Stimulated activated naive B cell treated with anti-CD40 and anti-IgM and Interleukin-4, amounts not matched to agents 10 μg/mL and 1 μg/mL and 100 μg/mL, for 72 hours (primary cell): ENCODE data around the gene DIPK1B.
"Not testable (repeated sequence)": the region's sequence is repeated elsewhere in the genome, so short reads cannot be mapped to it uniquely, and the experiment has no call there.

ENCODE experiments used
- ATAC-seq, 2 donors: fragments of 150-1000 bp; cut with Tn5 transposase; replicated peaks; 2 replicates each; pipeline ENCODE4 v1.10.0; 2021; ENCODE audit warnings: moderate library complexity in 1 of 2
- DNase-seq: peaks from one replicate; pipeline ENCODE4 v3.0.0; 2021
- H3K27ac Mint-ChIP-seq: one replicate; pipeline ENCODE4 v1.8.0; 2022; ENCODE audit warnings: mild to moderate bottlenecking, mixed read lengths
- H3K27me3 Mint-ChIP-seq, 2 donors: one replicate each; pipeline ENCODE4 v1.8.0; 2022; ENCODE audit warnings: mixed read lengths in 2 of 2
- H3K36me3 Mint-ChIP-seq, 2 donors: one replicate each; pipeline ENCODE4 v1.8.0; 2022; ENCODE audit warnings: mixed read lengths in 2 of 2, mild to moderate bottlenecking in 1 of 2
- H3K4me1 Mint-ChIP-seq, 2 donors: one replicate each; pipeline ENCODE4 v1.8.0; 2022; ENCODE audit warnings: mixed read lengths in 2 of 2, mild to moderate bottlenecking in 1 of 2
- H3K4me3 Mint-ChIP-seq, 2 donors: one replicate each; pipeline ENCODE4 v1.8.0; 2022; ENCODE audit warnings: mild to moderate bottlenecking in 2 of 2, mixed read lengths in 2 of 2, moderate library complexity in 1 of 2
- H3K9me3 Mint-ChIP-seq, 2 donors: one replicate each; pipeline ENCODE4 v1.8.0; 2022; ENCODE audit warnings: mixed read lengths in 2 of 2, mild to moderate bottlenecking in 1 of 2

Gene DIPK1B

DNA sequence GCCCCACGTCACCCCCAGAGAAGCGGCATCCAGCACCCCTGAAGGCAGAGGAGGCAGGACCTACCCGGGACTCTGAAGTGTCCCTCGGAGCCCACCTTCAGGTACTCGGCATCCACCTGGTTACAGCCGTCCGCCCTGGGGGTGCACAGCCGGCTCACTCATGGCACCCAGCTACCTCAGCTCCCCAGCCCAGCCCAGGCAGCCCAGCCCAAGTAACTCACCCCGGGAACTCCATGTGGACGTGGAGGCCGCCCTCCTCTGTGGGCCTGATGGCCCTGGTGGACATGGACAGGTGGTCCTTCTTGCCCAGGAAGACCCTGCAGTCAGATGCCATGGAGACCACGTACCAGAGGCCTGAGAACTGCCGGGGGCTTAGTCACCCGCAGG, 51.3 kb downstream of the DIPK1B start:
- Mint-ChIP-seq H3K9me3 (no peaks in the 10 kb centered on the region), H3K27ac (peak overlapping the region; percentile 25), H3K4me1 (peaks cover 38 to 70% of the 10 kb centered on the region in 2 donors), H3K36me3 (no peaks in the 10 kb centered on the region), H3K27me3 (no peaks in the 10 kb centered on the region), H3K4me3 (no peak overlapping the region)
- DNase-seq = no peak
- no peak for ATAC-seq

DNA sequence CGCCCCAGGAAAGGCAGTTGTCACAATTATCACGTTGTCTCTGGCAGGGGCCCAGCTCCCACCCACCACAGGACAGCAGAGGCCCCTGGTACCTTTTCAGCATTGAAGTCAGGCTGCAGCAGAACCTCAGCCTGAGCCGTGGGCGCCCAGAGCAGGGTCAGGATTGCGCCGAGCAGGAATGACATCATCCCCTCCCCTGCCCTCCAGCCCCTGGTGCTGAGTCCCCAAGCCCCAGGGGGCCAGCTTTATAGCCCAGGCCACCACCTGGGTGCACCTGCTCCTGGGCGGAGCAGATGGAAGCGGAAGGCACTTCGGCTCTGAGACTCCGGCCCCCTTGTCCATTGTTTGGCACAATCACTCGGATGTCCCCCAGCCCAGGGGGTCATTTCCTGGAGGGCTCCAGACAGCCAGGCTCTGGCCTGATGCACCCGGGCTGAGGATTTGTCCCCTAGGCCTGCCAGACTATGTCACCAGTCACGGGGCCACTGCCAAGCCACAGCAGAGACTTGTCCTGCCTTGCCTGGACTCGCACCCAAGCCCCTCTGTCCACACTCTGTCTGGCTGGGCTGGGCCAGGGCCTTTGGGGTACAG, 52.0 kb downstream of the DIPK1B start, which contains the start of gene LCN15:
TSS of gene LCN15 (minus strand) at position 218 of the 591 bp plus-strand sequence. CDS start at position 188, 30 bp downstream.
- Mint-ChIP-seq H3K27ac (peak within 1 kb of the TSS; percentile 31), H3K9me3 (no peaks in the 10 kb centered on the region), H3K27me3 (no peaks in the 10 kb centered on the region), H3K4me3 (no peak within 1 kb of the TSS), H3K36me3 (no peaks in the 10 kb centered on the region), H3K4me1 (peaks cover 37 to 63% of the 10 kb centered on the region in 2 donors)
- no peak for DNase-seq
- ATAC-seq = no peak

DNA sequence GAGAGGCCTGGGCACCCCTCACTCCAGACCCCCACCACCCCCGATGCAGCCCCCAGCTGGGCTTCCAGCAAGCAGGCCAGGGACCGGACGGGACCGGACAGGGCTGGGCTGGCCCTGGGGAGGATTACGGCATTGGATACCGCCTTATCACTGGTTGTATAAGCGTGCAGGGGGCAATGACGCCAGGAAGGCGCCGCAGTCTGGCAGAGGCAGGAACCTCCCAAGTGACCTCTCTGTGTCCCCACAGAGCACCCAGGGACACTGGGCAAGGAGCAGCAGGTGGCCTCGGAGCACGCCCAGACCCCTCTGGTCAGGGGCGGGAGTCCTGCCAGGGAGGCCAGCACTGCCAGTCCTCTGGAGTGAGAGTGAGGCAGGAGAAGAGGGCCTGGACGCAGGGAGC, 52.7 kb downstream of the DIPK1B start:
- no peaks in the 10 kb centered on the region for H3K36me3 Mint-ChIP-seq
- no peaks in the 10 kb centered on the region for H3K9me3 Mint-ChIP-seq
- H3K4me1 Mint-ChIP-seq = peaks cover 36 to 62% of the 10 kb centered on the region in 2 donors
- ATAC-seq (no peak), DNase-seq (no peak)
- H3K27me3 Mint-ChIP-seq = peaks cover 4 to 5% of the 10 kb centered on the region in 2 donors
- no peak overlapping the region for H3K4me3 Mint-ChIP-seq
- no peak overlapping the region for H3K27ac Mint-ChIP-seq

DNA sequence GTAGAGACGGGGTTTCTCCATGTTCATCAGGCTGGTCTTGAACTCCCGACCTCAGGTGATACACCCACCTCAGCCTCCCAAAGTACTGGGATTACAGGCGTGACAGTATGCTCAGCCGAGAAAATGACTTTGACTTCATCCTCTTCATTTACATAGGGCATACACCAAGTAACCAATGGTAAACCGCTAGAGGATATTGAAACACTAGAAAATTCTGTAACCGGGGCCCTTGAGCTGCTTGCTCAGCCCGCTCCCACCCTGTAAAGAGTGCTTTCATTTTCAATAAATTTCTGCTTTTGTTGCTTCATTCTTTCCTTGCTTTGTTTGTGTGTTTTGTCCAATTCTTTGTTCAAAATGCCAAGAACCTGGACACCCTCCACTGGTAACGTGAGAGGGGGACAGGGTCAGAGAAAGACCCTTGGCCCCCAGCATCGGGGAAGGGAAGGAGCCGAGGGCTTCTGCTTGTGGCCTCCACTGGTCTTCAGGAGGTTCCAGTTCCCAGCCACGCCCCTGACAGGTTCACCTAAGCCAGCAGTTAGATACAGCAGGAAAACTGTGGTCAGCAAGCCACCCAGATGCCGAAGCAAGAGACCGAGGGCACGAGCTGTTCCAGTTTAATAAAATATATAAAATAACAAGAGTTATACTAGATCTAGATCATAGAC, 53.5 kb downstream of the DIPK1B start:
- H3K36me3 Mint-ChIP-seq, DNase-seq, H3K9me3 Mint-ChIP-seq, H3K27me3 Mint-ChIP-seq: not testable (repeated sequence)
- peaks cover 33 to 55% of the 10 kb centered on the region in 2 donors for H3K4me1 Mint-ChIP-seq
- H3K4me3 Mint-ChIP-seq = peak overlapping the region in 1 of 2 donors; percentile 36
- H3K27ac Mint-ChIP-seq = peak overlapping the region; percentile 94
- peak; percentile 17 to 49 for ATAC-seq

DNA sequence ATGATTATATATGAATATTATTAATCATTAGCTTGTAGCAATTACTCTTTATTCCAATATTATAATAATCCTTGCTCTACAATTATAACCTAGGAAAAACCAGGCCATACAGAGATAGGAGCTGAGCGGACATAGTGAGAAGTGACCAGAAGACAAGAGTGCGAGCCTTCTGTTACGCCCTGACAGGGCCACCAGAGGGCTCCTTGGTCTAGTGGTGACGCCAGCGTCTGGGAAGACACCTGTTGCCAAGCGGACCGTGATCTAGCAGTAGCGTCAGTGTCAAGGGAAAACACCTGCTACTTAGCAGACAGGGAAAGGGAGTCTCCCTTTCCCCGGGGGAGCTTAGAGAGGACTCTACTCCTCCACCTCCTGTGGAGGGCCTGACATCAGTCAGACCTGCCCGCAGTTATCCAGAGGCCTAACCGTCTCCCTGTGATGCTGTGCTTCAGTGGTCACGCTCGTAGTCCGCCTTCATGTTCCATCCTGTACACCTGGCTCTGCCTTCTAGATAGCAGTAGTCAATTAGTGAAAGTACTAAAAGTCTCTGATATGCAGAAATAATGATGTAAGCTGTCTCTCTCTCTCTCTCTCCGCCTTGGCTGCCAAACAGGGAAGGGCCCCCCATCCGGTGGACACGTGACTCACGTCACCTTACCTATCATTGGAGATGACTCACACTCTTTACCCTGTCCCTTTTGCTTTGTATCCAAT, 54.2 kb downstream of the DIPK1B start:
- peak overlapping the region; percentile 77 for H3K27ac Mint-ChIP-seq
- DNase-seq (peak; percentile 84), ATAC-seq (peak; percentile 67 to 68)
- peak overlapping the region; percentile 12 to 67 for H3K4me3 Mint-ChIP-seq
- not testable (repeated sequence) for H3K9me3 Mint-ChIP-seq, H3K36me3 Mint-ChIP-seq, H3K27me3 Mint-ChIP-seq
- H3K4me1 Mint-ChIP-seq = peaks cover 30 to 48% of the 10 kb centered on the region in 2 donors

DNA sequence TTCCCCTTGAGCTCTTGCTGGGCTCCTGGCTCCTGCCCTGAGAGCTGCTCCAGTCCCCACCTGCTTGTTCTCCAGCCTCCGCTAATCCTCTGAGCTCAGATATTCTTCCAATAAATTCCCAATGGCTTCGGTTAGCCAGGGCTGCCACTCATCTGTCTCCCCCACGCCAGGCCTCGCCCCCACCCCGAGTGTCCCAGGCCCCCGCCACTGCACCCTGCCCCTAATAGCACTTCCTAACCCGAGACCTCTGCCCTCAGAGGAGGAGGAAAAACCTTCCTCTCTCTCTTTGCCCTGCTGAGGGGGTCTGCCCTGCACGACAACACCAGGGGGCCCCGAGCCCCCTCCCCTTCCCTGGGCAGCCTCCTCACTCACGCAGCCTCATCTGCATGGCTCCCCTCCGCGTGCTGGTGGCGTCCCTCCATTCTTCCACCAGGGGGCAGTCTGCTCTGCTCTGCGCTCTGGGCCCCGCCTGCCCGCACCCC, 57.4 kb downstream of the DIPK1B start:
- Mint-ChIP-seq H3K4me3 (peak overlapping the region; percentile 62 to 73), H3K27ac (peak overlapping the region; percentile 83), H3K4me1 (peaks cover 32 to 49% of the 10 kb centered on the region in 2 donors), H3K36me3 (peaks cover 0 to 9% of the 10 kb centered on the region in 2 donors), H3K9me3 (peaks cover 7% of the 10 kb centered on the region in 2 donors), H3K27me3 (peaks cover 7 to 8% of the 10 kb centered on the region in 2 donors)
- ATAC-seq (peak; percentile 56 to 68), DNase-seq (no peak)

DNA sequence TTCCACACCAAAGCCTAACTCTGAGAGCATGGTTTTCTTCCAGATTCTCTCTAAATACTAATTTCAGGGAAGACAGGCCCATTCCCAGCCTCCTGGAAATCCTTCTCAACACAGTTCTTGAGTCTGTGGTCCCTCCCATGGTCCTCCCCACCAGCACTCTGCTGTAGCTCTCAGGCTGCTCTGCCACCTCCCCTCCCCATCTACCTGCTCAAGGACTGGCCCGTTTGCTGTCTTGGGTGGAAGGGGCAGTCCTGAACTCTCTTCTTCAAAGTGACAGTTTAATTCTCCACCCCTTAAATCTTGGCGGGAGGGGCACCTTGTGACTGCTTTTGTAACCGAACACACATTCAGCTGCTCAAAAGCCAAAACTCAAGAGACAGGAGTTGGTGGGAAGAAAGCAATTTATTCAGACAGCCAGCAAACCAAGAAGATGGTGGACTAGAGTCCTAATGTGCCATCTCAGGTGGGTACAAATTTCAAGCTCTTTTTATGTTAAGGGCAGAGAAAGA, 59.6 kb downstream of the DIPK1B start:
- H3K4me3 Mint-ChIP-seq = no peak overlapping the region
- peaks cover 10% of the 10 kb centered on the region in 2 donors for H3K27me3 Mint-ChIP-seq
- peaks cover 0 to 9% of the 10 kb centered on the region in 2 donors for H3K36me3 Mint-ChIP-seq
- no peak for DNase-seq
- no peak for ATAC-seq
- peaks cover 7% of the 10 kb centered on the region in 2 donors for H3K9me3 Mint-ChIP-seq
- no peak overlapping the region for H3K27ac Mint-ChIP-seq
- H3K4me1 Mint-ChIP-seq = peaks cover 19 to 29% of the 10 kb centered on the region in 2 donors

DNA sequence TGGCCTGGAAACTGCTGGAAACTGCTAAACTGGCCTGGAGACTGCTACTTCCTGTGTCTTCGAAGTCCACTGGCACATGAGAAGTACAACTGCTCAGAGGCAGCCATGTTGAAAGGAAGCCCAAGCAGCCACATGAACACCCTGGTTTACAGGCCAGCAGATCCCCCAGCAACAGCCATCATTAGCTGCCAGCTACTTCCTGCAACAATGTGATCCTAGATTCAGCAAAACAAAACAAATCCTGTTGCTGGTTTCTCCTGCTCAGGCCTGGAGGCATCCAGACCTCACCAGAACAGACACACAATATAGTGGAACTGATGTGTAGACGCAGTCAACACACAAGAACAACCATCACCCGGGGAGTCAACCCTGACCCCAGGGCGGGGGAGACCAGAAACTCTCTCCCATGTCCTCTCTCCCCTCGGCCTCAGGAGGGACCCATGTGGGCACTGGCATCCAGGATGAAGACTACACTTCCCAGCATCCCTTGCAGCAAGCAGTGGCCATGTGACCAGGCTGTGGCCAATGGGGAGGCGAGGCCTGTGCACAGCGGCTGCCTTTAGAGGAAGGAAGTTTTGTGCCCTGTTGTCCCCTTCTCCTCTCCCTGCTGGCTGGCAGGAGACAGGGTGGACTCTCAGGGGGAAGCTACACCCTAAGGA, 61.1 kb downstream of the DIPK1B start:
- Mint-ChIP-seq H3K27me3 (peaks cover 21 to 23% of the 10 kb centered on the region in 2 donors), H3K9me3 (peaks cover 7% of the 10 kb centered on the region in 2 donors), H3K4me3 (no peak overlapping the region), H3K4me1 (peaks cover 11 to 15% of the 10 kb centered on the region in 2 donors), H3K27ac (peak overlapping the region; percentile 80), H3K36me3 (peaks cover 0 to 9% of the 10 kb centered on the region in 2 donors)
- peak; percentile 55 for DNase-seq
- ATAC-seq = peak; percentile 88 to 93
